GM12865 (cell line): Measurements from ENCODE around the gene GUCA2A.

Source experiments
- DNase-seq: peaks from one replicate; pipeline ENCODE4 v3.0.0; 2010; ENCODE audit warnings: low read depth
- H3K4me3 ChIP-seq: 2 replicates; pipeline ENCODE4 v1.5.1; 2011; ENCODE audit warnings: mild to moderate bottlenecking, low read depth, low read length, control low read depth
- CTCF ChIP-seq: IDR thresholded peaks from 2 replicates; pipeline ENCODE4 v1.5.1; 2011; ENCODE audit warnings: low read length, control low read depth, low read depth, inconsistent platforms; ENCODE audit not compliant: insufficient read depth; ENCODE audit errors: missing control alignments

GUCA2A gene

DNA sequence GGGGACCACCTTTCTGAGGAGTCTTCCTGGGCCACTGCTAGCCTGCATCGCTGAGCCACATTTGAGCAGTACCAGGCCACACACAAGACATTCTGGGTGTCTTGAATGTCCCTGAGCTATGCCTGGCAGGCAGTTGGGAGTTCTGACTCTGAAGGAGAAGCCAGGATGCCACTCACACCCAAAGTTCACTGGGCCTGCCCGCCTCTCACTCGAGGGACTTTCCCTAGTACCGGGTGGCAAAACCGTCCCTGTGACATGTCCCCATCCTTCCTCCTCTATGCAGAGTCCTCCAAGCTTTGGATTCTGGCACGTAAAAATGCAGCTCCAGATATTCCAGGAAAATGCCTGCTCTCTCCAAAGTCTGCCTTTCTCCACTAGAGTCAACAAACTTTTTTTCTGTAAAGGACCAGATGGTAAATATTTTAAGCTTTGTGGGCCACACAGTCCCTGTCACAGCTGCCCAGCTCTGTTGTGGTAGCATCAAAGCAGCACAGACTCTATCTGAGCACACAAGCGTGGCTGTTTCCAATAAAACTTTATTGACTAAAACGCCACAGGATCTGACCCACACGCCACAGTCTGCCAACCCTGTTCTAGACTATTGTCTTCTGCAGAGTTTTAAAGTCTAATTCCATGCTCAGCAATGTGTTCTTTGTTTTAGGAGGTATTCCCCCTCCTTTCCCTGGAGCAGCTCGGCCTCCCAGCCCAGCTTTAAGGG, 30.6 kb downstream of the GUCA2A start:
- no peak overlapping the region for H3K4me3 ChIP-seq
- no peak for TF ChIP-seq CTCF
- DNase-seq = no peak

GRCh38 chr1:42133390-42133789, 31.2 kb downstream of the GUCA2A start:
- DNase-seq = no peak
- no peak overlapping the region for H3K4me3 ChIP-seq
- TF ChIP-seq CTCF = no peak

DNA sequence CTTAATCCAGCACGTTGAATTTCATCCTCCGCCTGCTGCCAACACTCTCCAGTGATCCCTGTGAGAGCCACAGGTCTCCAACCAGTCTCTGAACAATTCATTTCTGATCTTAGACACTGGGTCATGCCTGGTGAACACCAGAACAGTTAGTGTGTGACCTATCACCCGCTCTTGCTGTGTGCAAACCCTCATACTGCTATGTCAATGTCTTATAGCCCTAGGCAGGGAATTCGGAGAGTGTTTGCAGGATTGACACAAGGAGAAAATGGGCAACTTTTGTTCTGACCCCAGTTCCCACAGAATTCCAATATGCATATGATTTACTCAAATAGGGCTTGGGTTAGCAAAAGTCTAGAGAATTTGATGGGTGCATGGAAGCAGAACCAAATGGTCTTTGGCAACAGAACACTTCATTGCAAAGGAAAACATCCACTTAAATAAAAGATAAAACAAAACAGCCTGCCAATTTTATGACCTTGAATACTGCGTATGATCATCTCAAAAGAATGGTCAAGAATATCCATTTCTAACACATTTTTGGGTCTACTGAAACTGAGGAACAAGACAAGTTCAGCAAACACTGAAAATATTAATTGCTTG, 34.4 kb downstream of the GUCA2A start:
- TF ChIP-seq CTCF = no peak
- H3K4me3 ChIP-seq = no peak overlapping the region
- no peak for DNase-seq

- no peak for TF ChIP-seq CTCF
- DNase-seq = no peak
- H3K4me3 ChIP-seq = no peak overlapping the region
Measured at GRCh38 chr1:42128964-42129363, 35.6 kb downstream of the GUCA2A start.

DNA sequence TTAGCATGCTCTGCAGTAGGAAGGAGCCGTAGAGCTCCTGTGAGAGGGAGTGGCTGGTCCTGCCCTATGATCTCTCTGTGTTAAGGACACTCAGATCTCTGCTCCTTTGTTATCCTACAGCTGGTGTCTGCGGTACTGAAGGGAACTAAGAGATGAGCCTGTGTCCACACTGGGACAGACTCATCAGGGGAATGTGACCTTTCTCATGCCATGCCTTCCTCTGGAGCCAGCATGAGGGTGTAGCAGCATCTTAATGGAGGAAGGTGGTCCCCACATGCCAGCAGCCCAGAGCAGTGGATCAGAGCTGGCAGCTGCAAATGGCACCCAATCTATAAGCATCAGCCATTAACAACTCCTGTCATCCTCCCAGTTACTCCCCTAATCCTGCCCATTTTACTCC, 36.0 kb downstream of the GUCA2A start:
- DNase-seq = no peak
- no peak for TF ChIP-seq CTCF
- no peak overlapping the region for H3K4me3 ChIP-seq

DNA sequence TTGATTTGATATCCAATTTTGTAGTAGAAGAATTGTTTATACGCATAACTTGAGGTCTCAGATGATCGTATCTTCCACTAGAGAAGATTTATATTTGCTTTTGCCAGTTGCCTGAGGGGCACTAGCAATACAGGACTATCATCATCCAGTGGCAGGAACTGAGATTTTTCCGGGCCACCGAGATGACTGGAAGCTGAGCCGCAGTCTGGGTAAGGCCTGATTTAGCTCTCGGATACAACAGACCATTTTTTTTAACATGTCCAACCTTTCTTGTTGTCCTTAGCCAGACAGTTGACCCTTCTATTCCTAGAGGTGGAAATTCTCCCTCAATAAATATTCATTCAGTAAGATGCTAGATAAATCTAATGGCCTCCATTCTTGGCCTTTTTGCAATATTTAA, 36.8 kb downstream of the GUCA2A start:
- TF ChIP-seq CTCF = no peak
- H3K4me3 ChIP-seq = no peak overlapping the region
- no peak for DNase-seq

- DNase-seq = no peak
- no peak for TF ChIP-seq CTCF
- no peak overlapping the region for H3K4me3 ChIP-seq
Measured at GRCh38 chr1:42125552-42125951, 39.0 kb downstream of the GUCA2A start.
